Measurements from ENCODE around the gene IFI27. TPM values are rescaled to one million over a fixed set of nuclear protein-coding genes. Genes with fewer than 3 reads are reported as not detected.
"Not testable (repeated sequence)": the region's sequence is repeated elsewhere in the genome, so short reads cannot be mapped to it uniquely, and the experiment has no call there.

Gene IFI27
- total RNA-seq, 4 donors from 2014 or later: 65.6 to 179 (median 123) TPM

DNA sequence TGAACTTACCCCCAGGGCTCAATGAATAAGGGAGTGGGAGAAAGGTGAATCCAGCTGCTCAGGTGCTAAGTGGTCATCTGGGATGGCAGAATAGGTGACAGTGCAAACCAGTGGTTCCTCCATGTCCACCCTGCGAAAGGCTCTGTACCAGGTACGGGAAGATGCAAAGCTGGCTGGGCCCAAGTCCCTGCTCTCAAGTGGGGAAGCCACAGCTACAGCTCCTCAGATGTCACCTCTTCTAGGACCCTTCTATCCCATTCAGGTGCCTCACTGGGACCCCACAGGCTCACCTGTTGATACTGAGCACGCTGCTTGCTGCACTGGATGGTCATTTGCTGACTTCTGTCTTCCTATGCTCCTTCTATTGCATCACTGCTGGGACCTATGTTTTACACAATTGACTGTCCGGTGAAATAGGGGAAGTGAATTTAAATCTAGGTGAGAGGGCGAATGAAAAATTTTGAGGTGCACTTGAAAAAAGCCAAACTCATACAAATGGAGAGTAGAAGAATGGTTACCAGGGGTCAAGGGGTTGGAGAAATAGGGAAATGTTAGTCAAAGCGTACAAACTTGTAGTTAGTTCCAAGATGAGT is 43.3 kb downstream of the IFI27 start:
- intact Hi-C loops (cut with DNase I; ENCODE audit: low total_unique reads): no loop called here
- Histone ChIP-seq H3K4me3 (no peak overlapping the region), H3K27me3 (peaks cover 0 to 3% (median 0%) of the 10 kb centered on the region in 3 donors), H3K9me3 (no peaks in the 10 kb centered on the region), H3K27ac (no peak overlapping the region), H3K36me3 (no peaks in the 10 kb centered on the region), H3K4me1 (no peaks in the 10 kb centered on the region)
- in situ Hi-C loops (cut with MboI; ENCODE audit: low sequenced_read_pairs in 4 of 4): no loop called here
- DNase-seq: no peak
- TF ChIP-seq, protein P1, sequence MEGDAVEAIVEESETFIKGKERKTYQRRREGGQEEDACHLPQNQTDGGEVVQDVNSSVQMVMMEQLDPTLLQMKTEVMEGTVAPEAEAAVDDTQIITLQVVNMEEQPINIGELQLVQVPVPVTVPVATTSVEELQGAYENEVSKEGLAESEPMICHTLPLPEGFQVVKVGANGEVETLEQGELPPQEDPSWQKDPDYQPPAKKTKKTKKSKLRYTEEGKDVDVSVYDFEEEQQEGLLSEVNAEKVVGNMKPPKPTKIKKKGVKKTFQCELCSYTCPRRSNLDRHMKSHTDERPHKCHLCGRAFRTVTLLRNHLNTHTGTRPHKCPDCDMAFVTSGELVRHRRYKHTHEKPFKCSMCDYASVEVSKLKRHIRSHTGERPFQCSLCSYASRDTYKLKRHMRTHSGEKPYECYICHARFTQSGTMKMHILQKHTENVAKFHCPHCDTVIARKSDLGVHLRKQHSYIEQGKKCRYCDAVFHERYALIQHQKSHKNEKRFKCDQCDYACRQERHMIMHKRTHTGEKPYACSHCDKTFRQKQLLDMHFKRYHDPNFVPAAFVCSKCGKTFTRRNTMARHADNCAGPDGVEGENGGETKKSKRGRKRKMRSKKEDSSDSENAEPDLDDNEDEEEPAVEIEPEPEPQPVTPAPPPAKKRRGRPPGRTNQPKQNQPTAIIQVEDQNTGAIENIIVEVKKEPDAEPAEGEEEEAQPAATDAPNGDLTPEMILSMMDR (IDR thresholded peaks at IDR 0.05 in 4 of 5, conservative IDR thresholded peaks at IDR 0.05 in 1 of 5): no peak
- no peak for TF ChIP-seq POLR2A (IDR thresholded peaks at IDR 0.05)
- ATAC-seq: no peak

DNA sequence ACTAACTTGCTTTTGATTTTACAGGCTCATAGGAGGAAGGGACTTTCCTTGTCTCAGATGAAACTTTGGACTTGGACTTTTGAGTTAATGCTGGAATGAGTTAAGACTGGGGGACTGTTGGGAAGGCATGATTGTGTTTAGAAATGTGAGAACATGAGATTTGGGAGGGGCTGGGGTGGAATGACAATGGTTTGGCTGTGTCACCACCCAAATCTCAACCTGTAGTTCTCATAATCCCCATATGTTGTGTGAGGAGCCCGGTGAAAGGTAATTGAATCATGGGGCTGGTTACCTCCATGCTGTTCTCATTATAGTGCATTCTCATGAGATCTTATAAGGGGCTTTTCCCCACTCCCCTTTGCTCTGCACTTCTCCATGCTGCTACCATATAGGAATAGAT is 45.6 kb downstream of the IFI27 start:
- H3K36me3 ChIP-seq; ATAC-seq; H3K4me3 ChIP-seq; H3K27me3 ChIP-seq; in situ Hi-C loops (cut with MboI; ENCODE audit: low sequenced_read_pairs in 4 of 4); H3K9me3 ChIP-seq; H3K27ac ChIP-seq; H3K4me1 ChIP-seq; intact Hi-C loops (cut with DNase I; ENCODE audit: low total_unique reads); DNase-seq: not testable (repeated sequence)

DNA sequence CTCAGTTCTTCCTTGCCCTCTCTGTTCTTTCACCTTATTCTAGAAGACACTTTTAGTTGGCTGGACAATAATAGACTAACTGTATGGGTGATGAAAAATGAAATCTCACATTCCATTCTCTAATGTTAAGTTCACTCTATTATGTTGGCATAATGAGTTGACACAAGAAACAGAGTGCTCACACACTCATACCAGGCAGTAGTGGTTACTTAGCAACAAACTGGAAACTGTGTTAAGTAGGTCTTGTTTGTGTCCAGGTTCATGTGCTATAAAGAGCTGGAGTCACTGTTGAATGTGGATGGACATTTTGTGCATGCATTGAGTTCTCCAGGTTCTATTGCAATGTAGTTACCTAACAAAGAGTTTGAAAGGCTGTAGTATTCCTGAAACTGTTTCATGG is 46.7 kb downstream of the IFI27 start:
- no peaks in the 10 kb centered on the region for H3K4me1 ChIP-seq
- DNase-seq (no peak), ATAC-seq (no peak)
- H3K27me3 ChIP-seq: peaks cover 0 to 3% (median 0%) of the 10 kb centered on the region in 3 donors
- intact Hi-C loops (cut with DNase I; ENCODE audit: low total_unique reads): no loop called here
- no peaks in the 10 kb centered on the region for H3K36me3 ChIP-seq
- no peak overlapping the region for H3K4me3 ChIP-seq
- no peaks in the 10 kb centered on the region for H3K9me3 ChIP-seq
- TF ChIP-seq, protein P1 (IDR thresholded peaks at IDR 0.05 in 4 of 5, conservative IDR thresholded peaks at IDR 0.05 in 1 of 5): no peak
- no peak for TF ChIP-seq POLR2A (IDR thresholded peaks at IDR 0.05)
- no peak overlapping the region for H3K27ac ChIP-seq
- in situ Hi-C loops (cut with MboI; ENCODE audit: low sequenced_read_pairs in 4 of 4): no loop called here

DNA sequence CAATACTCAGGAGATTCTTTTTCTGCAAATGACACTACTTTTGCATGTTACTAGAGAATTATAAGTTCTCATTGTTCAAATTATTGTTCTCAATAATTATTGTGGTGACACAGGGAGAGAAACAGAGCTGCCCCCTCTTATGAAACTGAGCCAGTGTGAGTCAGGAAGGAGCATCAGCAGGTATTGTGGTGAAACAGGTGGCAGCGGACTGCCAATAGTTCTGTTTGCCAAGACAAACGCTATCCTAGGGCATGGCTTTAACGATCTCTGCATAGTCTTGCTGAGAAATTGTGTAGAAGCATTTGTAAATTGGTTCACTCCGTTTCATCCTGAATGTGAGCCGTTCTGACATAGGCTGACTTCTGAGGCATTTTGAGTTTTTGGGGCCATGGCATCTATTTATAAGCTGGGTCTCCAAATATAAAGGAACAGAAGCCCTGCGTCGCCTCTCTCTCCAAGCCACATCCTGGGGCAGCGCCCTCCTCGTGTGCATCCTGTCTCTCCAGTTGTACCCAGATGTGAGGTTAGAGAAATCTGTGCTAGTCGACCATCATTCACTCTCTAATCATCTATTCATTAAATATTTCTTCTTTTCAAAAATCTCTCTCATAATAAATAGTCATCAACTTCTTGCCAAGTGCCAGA is 47.8 kb downstream of the IFI27 start:
- Histone ChIP-seq H3K9me3 (no peaks in the 10 kb centered on the region), H3K27ac (no peak overlapping the region), H3K4me1 (no peaks in the 10 kb centered on the region), H3K4me3 (no peak overlapping the region), H3K27me3 (peaks cover 0 to 3% (median 0%) of the 10 kb centered on the region in 3 donors), H3K36me3 (no peaks in the 10 kb centered on the region)
- intact Hi-C loops (cut with DNase I; ENCODE audit: low total_unique reads): no loop called here
- DNase-seq: no peak
- no peak for TF ChIP-seq POLR2A (IDR thresholded peaks at IDR 0.05)
- TF ChIP-seq, protein P1 (IDR thresholded peaks at IDR 0.05 in 4 of 5, conservative IDR thresholded peaks at IDR 0.05 in 1 of 5): no peak
- no peak for ATAC-seq
- in situ Hi-C loops (cut with MboI; ENCODE audit: low sequenced_read_pairs in 4 of 4): no loop called here

DNA sequence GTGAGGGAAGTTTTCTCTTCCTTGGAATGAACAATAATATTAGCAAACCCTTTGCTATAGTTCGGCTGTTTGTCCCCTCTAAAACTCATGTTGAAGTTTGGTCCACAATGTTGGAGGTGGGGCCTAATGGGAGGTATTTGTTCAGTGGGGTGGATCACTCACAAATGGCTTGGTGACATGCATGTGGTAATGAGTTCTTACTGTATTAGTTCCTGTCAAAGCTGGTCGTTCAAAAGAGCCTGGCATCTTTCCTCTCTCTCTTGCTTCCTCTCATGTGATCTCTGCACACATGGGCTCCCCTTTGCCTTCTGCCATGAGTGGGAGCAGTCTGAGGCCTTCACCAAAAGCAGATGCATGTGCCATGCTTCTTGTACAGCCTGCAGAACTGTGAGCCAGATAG is 50.5 kb downstream of the IFI27 start:
- no peak for ATAC-seq

More for the DNA sequence above, 50.5 kb downstream of the IFI27 start:
- TF ChIP-seq, protein P1 (IDR thresholded peaks at IDR 0.05 in 4 of 5, conservative IDR thresholded peaks at IDR 0.05 in 1 of 5): no peak
- no peak for TF ChIP-seq POLR2A (IDR thresholded peaks at IDR 0.05)
- H3K4me3 ChIP-seq: no peak overlapping the region
- in situ Hi-C loops (cut with MboI; ENCODE audit: low sequenced_read_pairs in 4 of 4): no loop called here
- DNase-seq: no peak
- H3K27me3 ChIP-seq: peaks cover 0 to 14% (median 4%) of the 10 kb centered on the region in 3 donors
- H3K27ac ChIP-seq: no peak overlapping the region
- intact Hi-C loops (cut with DNase I; ENCODE audit: low total_unique reads): no loop called here
- H3K36me3 ChIP-seq: no peaks in the 10 kb centered on the region
- H3K9me3 ChIP-seq: no peaks in the 10 kb centered on the region
- no peaks in the 10 kb centered on the region for H3K4me1 ChIP-seq
